ENCODE measurements around the gene SH3GL1.

SH3GL1 gene

DNA sequence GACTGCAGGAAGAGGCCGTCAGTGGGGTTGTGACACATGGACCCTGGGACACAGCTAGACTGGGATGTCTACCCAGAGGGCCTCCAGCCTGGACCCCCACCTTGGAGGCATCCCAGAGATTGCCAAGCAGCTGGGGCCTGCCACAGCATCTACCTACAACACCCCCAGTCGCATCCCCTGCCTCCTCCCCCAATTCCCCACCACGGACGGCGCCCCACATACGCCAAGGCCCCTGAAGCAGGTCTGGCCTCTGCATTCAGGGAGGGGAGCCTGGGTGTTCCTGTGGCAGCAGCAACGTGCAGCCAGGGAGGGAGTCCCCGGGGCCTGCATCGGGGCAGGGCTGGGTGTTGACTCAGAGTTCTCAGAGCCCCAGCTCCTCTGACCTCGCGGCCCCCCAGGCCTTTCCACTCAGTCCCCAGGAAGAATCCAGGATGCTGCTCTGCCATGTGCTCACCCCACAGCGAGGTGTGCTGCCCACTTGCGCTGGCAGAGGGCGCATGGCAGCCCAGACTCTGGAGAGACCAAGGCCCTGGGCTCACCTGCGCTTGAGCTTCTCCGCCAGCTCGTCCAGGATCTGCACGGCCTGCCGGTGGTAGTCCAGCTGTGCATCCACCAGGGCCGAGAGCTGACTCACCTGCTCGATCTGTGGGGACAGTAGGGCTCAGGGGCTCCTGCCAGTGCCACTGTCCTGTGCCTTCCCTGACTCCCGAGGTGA lies 37.4 kb downstream of the SH3GL1 start:
- Histone ChIP-seq H3K4me3 (ENCODE audit: low read length) (no peak overlapping the region), H3K4me1 (ENCODE audit: control insufficient read depth, insufficient read depth, low read length) (peaks cover 6% of the 10 kb centered on the region), H3K4me2 (ENCODE audit: low read length) (no peak overlapping the region), H3K27me3 (ENCODE audit: control insufficient read depth, insufficient read depth, low read length) (no peaks in the 10 kb centered on the region), H3K9me3 (replicated peaks; ENCODE audit: low read length) (no peaks in the 10 kb centered on the region), H3K9ac (ENCODE audit: low read depth, low read length) (no peak overlapping the region), H3K36me3 (ENCODE audit: insufficient read depth, low read length) (peaks cover 83% of the 10 kb centered on the region)

- H3K4me1 ChIP-seq (ENCODE audit: control insufficient read depth, insufficient read depth, low read length): no peaks in the 10 kb centered on the region
- H3K4me3 ChIP-seq (ENCODE audit: low read length): no peak overlapping the region
- no peak overlapping the region for H3K9ac ChIP-seq (ENCODE audit: low read depth, low read length)
- peaks cover 76% of the 10 kb centered on the region for H3K36me3 ChIP-seq (ENCODE audit: insufficient read depth, low read length)
- no peaks in the 10 kb centered on the region for H3K27me3 ChIP-seq (ENCODE audit: control insufficient read depth, insufficient read depth, low read length)
- H3K4me2 ChIP-seq (ENCODE audit: low read length): no peak overlapping the region
- no peaks in the 10 kb centered on the region for H3K9me3 ChIP-seq (replicated peaks; ENCODE audit: low read length)
These were observed 38.1 kb downstream of the SH3GL1 start for GRCh38 chr19:4362101-4362828.

DNA sequence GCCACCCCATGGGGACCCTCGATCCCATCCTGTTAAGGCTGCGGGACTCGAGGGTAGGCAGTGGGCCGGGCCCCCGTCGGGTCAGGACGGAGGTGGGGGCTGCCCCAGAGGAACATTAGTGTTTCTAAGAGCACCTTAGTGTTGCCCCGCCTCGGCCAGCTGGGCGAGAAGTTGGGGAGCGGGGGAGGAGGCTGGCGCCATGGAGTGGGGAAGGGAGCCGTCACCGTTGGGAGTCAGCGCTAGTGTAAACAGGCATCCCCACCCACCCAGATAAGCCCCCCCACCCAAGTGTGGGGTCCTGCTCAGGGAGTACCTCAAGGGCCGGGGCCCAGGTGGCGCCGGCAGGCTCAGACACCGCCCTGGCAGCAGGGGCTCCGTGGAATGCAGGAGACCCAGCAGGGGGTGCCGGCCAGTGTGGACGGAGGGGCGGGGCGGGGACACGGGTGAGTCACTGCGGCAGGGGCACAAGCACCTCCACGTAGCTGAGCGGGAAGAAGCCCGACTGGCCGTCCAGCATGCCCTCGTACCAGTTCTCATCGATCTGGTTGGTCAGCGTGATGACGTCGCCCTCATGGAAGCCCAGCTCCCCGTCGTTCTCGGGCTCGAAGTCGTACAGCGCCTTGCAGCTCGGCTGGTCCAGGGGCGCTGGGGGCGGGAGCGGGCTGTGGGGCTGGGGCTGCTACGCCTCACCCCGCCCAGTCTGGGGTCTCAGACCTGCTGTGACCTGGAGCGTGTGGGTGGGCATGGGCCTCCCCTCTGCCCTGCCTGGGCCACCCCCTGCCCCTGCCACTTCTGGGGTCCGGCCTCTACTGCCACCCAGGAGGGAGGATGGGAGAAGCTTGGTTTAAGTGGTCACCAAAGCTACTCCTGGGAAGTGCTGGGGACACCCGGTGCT lies 38.9 kb downstream of the SH3GL1 start:
- Histone ChIP-seq H3K4me3 (ENCODE audit: low read length) (no peak overlapping the region), H3K4me1 (ENCODE audit: control insufficient read depth, insufficient read depth, low read length) (no peaks in the 10 kb centered on the region), H3K9ac (ENCODE audit: low read depth, low read length) (no peak overlapping the region), H3K27me3 (ENCODE audit: control insufficient read depth, insufficient read depth, low read length) (no peaks in the 10 kb centered on the region), H3K9me3 (replicated peaks; ENCODE audit: low read length) (no peaks in the 10 kb centered on the region), H3K36me3 (ENCODE audit: insufficient read depth, low read length) (peaks cover 70% of the 10 kb centered on the region), H3K4me2 (ENCODE audit: low read length) (no peak overlapping the region)

- Histone ChIP-seq H3K9me3 (replicated peaks; ENCODE audit: low read length) (no peaks in the 10 kb centered on the region), H3K4me1 (ENCODE audit: control insufficient read depth, insufficient read depth, low read length) (no peaks in the 10 kb centered on the region), H3K27me3 (ENCODE audit: control insufficient read depth, insufficient read depth, low read length) (no peaks in the 10 kb centered on the region), H3K4me3 (ENCODE audit: low read length) (no peak overlapping the region), H3K36me3 (ENCODE audit: insufficient read depth, low read length) (peaks cover 63% of the 10 kb centered on the region), H3K4me2 (ENCODE audit: low read length) (no peak overlapping the region), H3K9ac (ENCODE audit: low read depth, low read length) (no peak overlapping the region)
These were observed 39.7 kb downstream of the SH3GL1 start for GRCh38 chr19:4360641-4361151.

DNA sequence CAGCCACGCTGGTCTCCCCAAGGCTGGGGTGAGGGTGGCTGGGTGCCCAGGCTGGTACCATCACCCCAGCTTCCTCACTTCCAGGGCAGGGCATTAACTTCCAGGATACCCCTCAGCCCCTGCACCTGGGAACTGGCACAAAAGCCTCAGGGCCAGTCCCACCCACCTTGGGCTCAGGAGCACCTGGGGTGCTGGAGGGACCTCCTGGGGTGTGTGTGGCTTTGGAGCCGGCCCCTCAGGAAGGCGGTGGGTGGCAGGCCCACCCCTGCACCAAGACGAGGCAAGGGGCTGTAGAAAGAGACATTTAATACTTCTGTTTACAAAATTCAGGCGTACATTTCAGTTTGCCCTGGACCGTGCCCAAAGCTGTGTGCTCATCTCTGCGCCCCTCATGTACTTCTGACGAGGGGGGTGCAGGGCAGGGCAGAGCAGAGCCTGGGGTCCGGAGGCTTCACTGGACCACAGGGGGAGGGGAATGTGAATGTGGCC lies 40.2 kb downstream of the SH3GL1 start:
- H3K9me3 ChIP-seq (replicated peaks; ENCODE audit: low read length): no peaks in the 10 kb centered on the region
- H3K36me3 ChIP-seq (ENCODE audit: insufficient read depth, low read length): peaks cover 57% of the 10 kb centered on the region
- H3K4me1 ChIP-seq (ENCODE audit: control insufficient read depth, insufficient read depth, low read length): no peaks in the 10 kb centered on the region
- no peak overlapping the region for H3K9ac ChIP-seq (ENCODE audit: low read depth, low read length)
- no peak overlapping the region for H3K4me2 ChIP-seq (ENCODE audit: low read length)
- H3K27me3 ChIP-seq (ENCODE audit: control insufficient read depth, insufficient read depth, low read length): no peaks in the 10 kb centered on the region
- no peak overlapping the region for H3K4me3 ChIP-seq (ENCODE audit: low read length)

GRCh38 chr19:4359627-4360000 lies 40.7 kb downstream of the SH3GL1 start:
- Histone ChIP-seq H3K27me3 (ENCODE audit: control insufficient read depth, insufficient read depth, low read length) (no peaks in the 10 kb centered on the region), H3K4me2 (ENCODE audit: low read length) (no peak overlapping the region), H3K4me3 (ENCODE audit: low read length) (no peak overlapping the region), H3K9ac (ENCODE audit: low read depth, low read length) (no peak overlapping the region), H3K9me3 (replicated peaks; ENCODE audit: low read length) (no peaks in the 10 kb centered on the region), H3K4me1 (ENCODE audit: control insufficient read depth, insufficient read depth, low read length) (no peaks in the 10 kb centered on the region), H3K36me3 (ENCODE audit: insufficient read depth, low read length) (peaks cover 54% of the 10 kb centered on the region)

GRCh38 chr19:4358709-4359626 lies 41.4 kb downstream of the SH3GL1 start:
- no peak overlapping the region for H3K4me3 ChIP-seq (ENCODE audit: low read length)
- no peak overlapping the region for H3K4me2 ChIP-seq (ENCODE audit: low read length)
- H3K9me3 ChIP-seq (replicated peaks; ENCODE audit: low read length): no peaks in the 10 kb centered on the region
- no peaks in the 10 kb centered on the region for H3K4me1 ChIP-seq (ENCODE audit: control insufficient read depth, insufficient read depth, low read length)
- H3K36me3 ChIP-seq (ENCODE audit: insufficient read depth, low read length): peaks cover 49% of the 10 kb centered on the region
- H3K27me3 ChIP-seq (ENCODE audit: control insufficient read depth, insufficient read depth, low read length): no peaks in the 10 kb centered on the region
- no peak overlapping the region for H3K9ac ChIP-seq (ENCODE audit: low read depth, low read length)

- no peak overlapping the region for H3K9ac ChIP-seq (ENCODE audit: low read depth, low read length)
- peaks cover 38% of the 10 kb centered on the region for H3K36me3 ChIP-seq (ENCODE audit: insufficient read depth, low read length)
These were observed 42.4 kb downstream of the SH3GL1 start for GRCh38 chr19:4357921-4358326.

GRCh38 chr19:4357095-4357797 lies 43.1 kb downstream of the SH3GL1 start:
- no peaks in the 10 kb centered on the region for H3K9me3 ChIP-seq (replicated peaks; ENCODE audit: low read length)
- no peak overlapping the region for H3K9ac ChIP-seq (ENCODE audit: low read depth, low read length)
- peaks cover 32% of the 10 kb centered on the region for H3K36me3 ChIP-seq (ENCODE audit: insufficient read depth, low read length)
- no peak overlapping the region for H3K4me2 ChIP-seq (ENCODE audit: low read length)
- H3K27me3 ChIP-seq (ENCODE audit: control insufficient read depth, insufficient read depth, low read length): no peaks in the 10 kb centered on the region
- no peaks in the 10 kb centered on the region for H3K4me1 ChIP-seq (ENCODE audit: control insufficient read depth, insufficient read depth, low read length)
- H3K4me3 ChIP-seq (ENCODE audit: low read length): no peak overlapping the region

More at GRCh38 chr19:4357921-4358326, 42.4 kb downstream of the SH3GL1 start:
- Histone ChIP-seq H3K4me3 (ENCODE audit: low read length) (no peak overlapping the region), H3K4me2 (ENCODE audit: low read length) (no peak overlapping the region), H3K27me3 (ENCODE audit: control insufficient read depth, insufficient read depth, low read length) (no peaks in the 10 kb centered on the region), H3K9me3 (replicated peaks; ENCODE audit: low read length) (no peaks in the 10 kb centered on the region), H3K4me1 (ENCODE audit: control insufficient read depth, insufficient read depth, low read length) (no peaks in the 10 kb centered on the region)

DNA sequence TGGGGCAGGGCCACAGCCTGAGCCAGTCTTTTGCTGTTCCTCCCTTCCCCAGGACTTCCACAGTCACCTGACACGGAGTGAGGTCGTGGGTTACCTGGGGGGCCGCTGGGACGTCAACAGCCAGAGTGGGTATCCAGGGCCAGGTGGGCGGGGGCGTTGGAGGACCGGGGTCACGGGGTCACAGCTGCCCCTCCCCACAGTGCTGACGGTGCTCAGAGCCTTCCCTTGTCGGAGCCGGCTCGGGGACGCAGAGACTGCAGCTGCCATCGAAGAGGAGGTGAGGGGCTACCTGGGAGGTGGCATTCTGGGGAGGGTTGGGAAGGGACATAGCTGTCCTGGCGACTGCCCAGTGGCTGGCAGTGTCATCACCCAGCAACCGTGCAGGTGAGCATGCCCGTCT lies 45.5 kb downstream of the SH3GL1 start:
- Histone ChIP-seq H3K4me3 (ENCODE audit: low read length) (no peak overlapping the region), H3K9me3 (replicated peaks; ENCODE audit: low read length) (no peaks in the 10 kb centered on the region), H3K9ac (ENCODE audit: low read depth, low read length) (no peak overlapping the region), H3K4me2 (ENCODE audit: low read length) (no peak overlapping the region), H3K4me1 (ENCODE audit: control insufficient read depth, insufficient read depth, low read length) (no peaks in the 10 kb centered on the region), H3K36me3 (ENCODE audit: insufficient read depth, low read length) (peaks cover 15% of the 10 kb centered on the region), H3K27me3 (ENCODE audit: control insufficient read depth, insufficient read depth, low read length) (no peaks in the 10 kb centered on the region)
